GM21390 (cell line): ENCODE results near the gene SLIT3.
A peak's percentile ranks its signal among the peaks of the same experiment; 100 is the strongest.

Experiments used
- ATAC-seq: cut with Tn5 transposase; IDR thresholded peaks from one replicate; pipeline ENCODE4 v1.9.1; 2021; ENCODE audit not compliant: unreplicated experiment

The SLIT3 gene

GRCh38 chr5:168976311-168976970, 324.5 kb downstream of the SLIT3 start:
- ATAC-seq = no peak

GRCh38 chr5:168975331-168975730, 325.6 kb downstream of the SLIT3 start:
- no peak for ATAC-seq

GRCh38 chr5:168974082-168974481, 326.9 kb downstream of the SLIT3 start:
- no peak for ATAC-seq

- no peak for ATAC-seq
Measured at GRCh38 chr5:168972731-168973130, 328.2 kb downstream of the SLIT3 start.

- ATAC-seq = no peak
Measured at GRCh38 chr5:168971100-168971499, 329.8 kb downstream of the SLIT3 start.

- no peak for ATAC-seq
Measured at GRCh38 chr5:168969326-168969886, 331.5 kb downstream of the SLIT3 start.

- ATAC-seq = no peak
Measured at GRCh38 chr5:168967882-168968620, 332.9 kb downstream of the SLIT3 start.

- no peak for ATAC-seq
Measured at GRCh38 chr5:168965638-168966037, 335.3 kb downstream of the SLIT3 start.

GRCh38 chr5:168964182-168964581, 336.8 kb downstream of the SLIT3 start:
- ATAC-seq = no peak

GRCh38 chr5:168962306-168962705, 338.6 kb downstream of the SLIT3 start:
- no peak for ATAC-seq

GRCh38 chr5:168961681-168962080, 339.3 kb downstream of the SLIT3 start:
- no peak for ATAC-seq

GRCh38 chr5:168960497-168960896, 340.4 kb downstream of the SLIT3 start:
- no peak for ATAC-seq

- ATAC-seq = no peak
Measured at GRCh38 chr5:168953351-168953750, 347.6 kb downstream of the SLIT3 start.

- ATAC-seq = no peak
Measured at GRCh38 chr5:168952196-168952595, 348.7 kb downstream of the SLIT3 start.

- no peak for ATAC-seq
Measured at GRCh38 chr5:168951769-168952168, 349.2 kb downstream of the SLIT3 start.

- no peak for ATAC-seq
Measured at GRCh38 chr5:168951356-168951755, 349.6 kb downstream of the SLIT3 start.

- ATAC-seq = peak; percentile 44
Measured at GRCh38 chr5:168950241-168950951, 350.5 kb downstream of the SLIT3 start.

- no peak for ATAC-seq
Measured at GRCh38 chr5:168948746-168949145, 352.2 kb downstream of the SLIT3 start.

- ATAC-seq = peak; percentile 64
Measured at GRCh38 chr5:168947212-168947868, 353.6 kb downstream of the SLIT3 start.

GRCh38 chr5:168946363-168946762, 354.6 kb downstream of the SLIT3 start:
- ATAC-seq = no peak

GRCh38 chr5:168944004-168944403, 356.9 kb downstream of the SLIT3 start:
- no peak for ATAC-seq
